GM18519 (cell line): ENCODE measurements around the gene SYNE2.
"Not testable (repeated sequence)": the region's sequence is repeated elsewhere in the genome, so short reads cannot be mapped to it uniquely, and the experiment has no call there.

Experiments
- ATAC-seq: cut with Tn5 transposase; IDR thresholded peaks from one replicate; pipeline ENCODE4 v1.9.1; 2021; ENCODE audit warnings: mild to moderate bottlenecking, moderate library complexity; ENCODE audit not compliant: unreplicated experiment, low FRiP score

SYNE2 gene

DNA sequence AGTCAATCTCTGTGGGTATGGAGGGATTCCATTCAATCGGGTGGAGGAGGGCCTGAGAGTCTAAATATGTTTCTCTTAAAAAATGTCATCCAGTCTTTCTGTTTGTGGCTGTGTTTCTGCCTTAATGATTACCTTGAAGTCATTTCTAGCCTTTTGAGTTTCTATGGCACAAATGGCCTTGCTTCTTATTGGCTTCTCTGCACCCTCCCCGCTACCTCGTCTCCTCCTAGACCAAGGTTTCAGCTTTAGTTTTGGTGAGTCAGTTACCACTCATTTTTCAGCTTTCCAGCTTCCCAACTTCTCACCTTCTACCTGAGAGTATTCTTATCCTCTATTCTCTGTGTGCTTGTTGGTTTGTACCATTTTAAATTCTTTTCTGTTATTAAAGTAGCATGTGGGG is 159.2 kb downstream of the SYNE2 start:
- ATAC-seq, result no peak

DNA sequence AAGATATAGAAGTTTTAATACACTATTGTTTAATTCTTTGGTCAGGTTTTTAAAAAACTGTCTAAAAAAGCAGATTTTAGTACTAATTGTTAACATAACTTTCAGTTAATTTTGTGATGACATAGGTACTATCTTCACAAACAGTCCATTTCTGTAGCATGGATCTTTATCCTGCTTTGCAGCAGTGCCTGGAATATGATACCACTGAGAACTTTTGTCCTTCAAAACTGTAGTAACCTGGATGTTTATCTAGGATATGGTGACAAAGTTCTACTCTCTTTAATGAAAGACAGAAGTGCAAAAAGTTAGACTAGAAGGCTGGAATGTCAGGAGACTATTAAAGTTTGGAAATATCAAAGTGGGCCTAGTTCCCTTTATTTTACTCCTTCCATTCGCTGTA is 159.9 kb downstream of the SYNE2 start:
- ATAC-seq, result no peak

DNA sequence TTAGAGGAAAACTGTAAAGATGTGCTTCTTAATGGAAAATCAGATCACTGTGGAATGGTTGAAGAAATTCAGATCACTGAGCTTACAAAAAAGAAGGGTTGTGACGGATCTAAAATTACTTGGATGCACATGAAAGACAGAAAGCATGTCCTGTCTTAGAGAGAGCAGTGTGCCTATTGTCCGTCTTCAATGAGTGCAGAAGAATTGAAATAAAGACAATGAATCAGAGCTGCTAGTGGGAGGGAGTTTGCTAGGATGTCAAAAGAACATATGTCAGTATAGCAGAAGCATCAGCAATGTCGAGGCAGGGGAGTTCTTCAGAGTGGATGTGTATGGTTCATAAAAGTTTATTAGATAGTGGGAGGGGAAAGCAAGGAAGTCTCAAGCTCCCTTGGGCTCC is 172.7 kb downstream of the SYNE2 start:
- no peak for ATAC-seq

DNA sequence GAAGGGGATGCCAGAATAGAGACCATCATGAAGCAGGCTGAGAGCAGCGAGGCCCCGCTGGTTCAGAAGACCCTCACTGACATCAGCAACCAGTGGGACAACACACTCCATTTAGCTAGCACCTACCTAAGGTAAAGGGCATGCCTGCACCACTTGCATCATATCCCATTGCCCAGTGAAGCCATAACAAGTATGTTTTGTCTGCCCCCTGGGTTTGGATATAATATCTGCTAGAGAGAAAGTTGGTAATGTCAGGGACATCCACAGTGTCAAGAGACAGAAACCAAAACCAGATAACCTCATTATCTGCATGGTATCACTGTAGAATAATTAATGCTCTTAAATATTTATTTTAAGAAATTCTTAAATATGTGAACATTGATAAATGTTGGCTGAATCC is 173.8 kb downstream of the SYNE2 start:
- no peak for ATAC-seq

DNA sequence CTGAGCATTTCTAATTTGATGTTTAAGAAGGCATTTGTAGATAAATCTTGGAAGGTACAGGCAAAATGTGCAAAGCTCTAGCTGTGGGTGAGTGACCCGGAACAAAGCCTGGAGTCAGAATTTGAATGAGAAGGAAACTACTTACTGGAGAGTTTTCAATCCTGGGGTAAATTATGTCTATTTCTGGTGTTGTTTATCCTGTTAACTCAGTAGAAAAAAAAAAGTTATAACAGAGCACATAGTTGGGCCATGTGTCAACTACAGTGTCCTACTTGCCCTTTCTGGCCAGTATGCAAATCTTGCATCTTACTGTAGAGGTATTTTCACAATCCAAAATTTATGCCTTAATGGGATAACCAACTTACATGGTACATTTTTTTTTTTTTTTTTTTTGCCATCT is 182.3 kb downstream of the SYNE2 start:
- no peak for ATAC-seq

DNA sequence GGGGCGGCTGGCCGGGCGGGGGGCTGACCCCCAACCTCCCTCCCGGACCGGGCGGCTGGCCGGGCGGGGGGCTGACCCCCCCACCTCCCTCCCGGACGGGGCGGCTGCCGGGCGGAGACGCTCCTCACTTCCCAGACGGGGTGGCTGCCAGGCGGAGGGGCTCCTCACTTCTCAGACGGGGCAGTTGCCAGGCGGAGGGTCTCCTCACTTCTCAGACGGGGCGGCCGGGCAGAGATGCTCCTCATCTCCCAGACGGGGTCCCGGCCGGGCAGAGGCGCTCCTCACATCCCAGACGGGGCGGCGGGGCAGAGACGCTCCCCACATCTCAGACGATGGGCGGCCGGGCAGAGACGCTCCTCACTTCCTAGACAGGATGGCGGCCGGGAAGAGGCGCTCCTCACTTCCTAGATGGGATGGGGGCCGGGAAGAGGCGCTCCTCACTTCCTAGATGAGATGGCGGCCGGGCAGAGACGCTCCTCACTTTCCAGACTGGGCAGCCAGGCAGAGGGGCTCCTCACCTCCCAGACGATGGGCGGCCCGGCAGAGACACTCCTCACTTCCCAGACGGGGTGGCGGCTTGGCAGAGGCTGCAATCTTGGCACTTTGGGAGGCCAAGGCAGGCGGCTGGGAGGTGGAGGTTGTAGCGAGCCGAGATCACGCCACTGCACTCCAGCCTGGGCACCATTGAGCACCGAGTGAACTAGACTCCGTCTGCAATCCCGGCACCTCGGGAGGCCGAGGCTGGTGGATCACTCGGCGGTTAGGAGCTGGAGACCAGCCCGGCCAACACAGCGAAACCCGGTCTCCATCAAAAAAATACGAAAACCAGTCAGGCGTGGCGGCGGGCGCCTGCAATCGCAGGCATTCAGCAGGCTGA is 185.3 kb downstream of the SYNE2 start:
- ATAC-seq, result not testable (repeated sequence)

DNA sequence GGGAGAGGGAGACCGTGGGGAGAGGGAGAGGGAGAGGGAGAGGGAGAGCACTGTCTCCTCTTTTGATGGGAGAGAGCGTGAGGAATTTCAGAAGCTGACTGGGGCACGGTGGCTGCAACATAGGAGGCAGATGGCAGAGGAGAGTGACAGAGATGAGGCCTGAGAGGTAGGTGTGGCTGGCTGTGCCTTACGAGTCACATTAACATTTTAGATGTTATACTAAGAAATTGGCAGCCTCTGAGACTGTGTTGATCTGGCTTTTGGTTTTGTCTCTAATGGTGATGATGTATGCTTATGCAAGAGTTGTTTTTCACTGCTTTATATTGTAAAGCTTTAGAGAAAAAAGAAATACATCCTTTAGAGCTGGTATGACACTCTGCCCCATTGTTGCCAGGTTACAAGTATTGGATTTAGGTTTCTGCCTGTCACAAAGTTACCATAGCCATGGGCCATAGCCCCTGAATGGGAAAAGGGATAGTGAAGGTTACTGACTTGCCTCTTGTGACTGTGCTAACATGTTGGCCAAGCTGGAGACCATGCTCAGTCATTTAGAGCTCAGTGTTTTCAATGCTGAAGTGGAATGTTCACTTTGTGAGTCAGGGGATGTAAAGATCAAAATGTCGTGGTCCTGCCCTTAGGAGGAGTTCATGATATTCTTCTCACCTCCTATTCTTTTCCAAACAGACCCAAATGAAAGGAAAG is 186.2 kb downstream of the SYNE2 start:
- ATAC-seq, result no peak

DNA sequence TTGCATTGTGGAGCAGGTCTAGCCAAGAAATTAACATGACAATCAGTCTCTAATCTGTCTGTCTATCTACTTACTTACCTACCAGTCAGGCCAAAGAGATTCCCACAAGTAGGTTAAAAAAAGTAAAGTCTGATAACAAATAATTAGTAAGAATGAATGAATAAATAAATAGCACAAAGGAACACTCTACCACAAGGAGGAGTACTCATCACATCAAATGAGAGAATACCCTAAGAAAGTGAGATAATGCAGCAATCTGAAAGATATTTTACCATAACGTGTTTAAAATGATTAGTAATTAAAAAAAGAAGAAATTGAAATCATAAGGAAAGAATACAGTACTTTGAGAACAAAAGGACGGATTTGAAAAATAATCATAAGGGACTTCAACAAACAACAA is 187.2 kb downstream of the SYNE2 start:
- no peak for ATAC-seq

DNA sequence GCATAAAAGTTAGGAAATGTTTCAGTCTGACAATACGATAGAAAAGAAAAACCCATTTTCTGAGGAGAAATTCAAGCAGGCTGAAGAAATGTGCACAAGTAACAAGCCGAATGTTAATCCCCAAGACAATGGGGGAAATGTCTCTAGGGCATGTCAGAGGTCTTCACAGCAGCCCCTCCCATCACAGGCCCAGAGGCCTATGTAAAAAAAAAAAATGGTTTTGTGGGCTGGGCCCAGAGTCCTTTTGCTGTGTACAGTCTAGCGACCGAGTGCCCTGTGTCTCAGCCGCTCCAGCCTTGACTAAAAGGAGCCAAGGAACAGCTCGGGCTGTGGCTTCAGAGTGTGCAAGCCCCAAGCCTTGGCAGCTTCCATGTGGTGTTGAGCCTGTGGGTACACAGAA is 190.5 kb downstream of the SYNE2 start:
- not testable (repeated sequence) for ATAC-seq

DNA sequence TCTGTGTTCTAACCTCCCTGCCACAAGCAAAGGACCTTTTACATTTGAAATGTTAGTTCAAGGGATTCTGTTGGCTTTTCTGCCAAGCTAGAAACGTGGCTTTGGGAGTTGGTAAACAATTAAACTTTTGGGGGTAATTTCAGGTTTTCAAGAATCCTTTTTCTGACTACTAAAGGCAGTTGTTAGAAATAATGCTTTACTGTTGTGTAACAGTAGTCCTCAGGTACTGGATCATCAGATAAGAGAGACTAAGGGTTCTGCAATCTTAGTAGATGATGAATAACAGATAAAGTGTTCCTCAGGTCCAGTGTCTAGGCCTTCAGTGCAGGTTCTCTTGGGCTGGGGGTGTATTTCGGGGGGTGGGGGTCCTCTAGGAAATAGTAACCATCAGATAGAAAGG is 192.3 kb downstream of the SYNE2 start:
- ATAC-seq, result no peak

DNA sequence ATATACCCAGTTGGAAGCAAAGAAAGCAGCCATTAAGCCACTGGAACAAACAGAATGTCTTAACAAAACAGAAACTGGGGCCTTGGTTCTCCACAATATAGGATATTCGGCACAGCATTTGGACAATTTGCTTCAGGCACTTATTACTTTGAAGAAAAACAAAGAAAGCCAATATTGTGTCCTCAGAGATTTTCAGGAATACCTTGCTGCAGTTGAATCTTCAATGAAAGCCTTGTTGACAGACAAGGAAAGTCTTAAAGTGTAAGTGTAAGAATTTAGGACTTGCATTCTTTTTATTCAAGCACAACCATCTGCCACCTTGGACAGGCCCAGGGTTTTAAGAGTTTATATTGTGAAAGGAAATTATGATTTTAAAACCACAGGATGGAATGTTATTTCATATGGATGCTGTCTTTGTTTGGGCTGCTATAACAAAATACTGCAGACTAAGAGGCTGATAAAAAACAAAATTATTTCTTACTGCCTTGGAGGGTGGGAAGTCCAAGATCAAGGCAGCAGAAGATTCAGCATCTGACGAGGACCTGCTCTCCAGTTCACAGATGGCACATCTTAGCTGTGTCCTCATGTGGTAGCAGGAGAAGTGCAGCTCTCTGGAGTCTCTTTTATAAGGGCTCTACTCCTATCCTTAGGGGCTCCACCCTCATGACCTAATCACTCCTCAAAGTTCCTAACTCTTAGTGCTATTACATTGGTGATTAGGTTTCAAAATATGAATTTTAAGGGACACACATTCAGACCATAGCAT is 197.0 kb downstream of the SYNE2 start:
- ATAC-seq, result no peak

DNA sequence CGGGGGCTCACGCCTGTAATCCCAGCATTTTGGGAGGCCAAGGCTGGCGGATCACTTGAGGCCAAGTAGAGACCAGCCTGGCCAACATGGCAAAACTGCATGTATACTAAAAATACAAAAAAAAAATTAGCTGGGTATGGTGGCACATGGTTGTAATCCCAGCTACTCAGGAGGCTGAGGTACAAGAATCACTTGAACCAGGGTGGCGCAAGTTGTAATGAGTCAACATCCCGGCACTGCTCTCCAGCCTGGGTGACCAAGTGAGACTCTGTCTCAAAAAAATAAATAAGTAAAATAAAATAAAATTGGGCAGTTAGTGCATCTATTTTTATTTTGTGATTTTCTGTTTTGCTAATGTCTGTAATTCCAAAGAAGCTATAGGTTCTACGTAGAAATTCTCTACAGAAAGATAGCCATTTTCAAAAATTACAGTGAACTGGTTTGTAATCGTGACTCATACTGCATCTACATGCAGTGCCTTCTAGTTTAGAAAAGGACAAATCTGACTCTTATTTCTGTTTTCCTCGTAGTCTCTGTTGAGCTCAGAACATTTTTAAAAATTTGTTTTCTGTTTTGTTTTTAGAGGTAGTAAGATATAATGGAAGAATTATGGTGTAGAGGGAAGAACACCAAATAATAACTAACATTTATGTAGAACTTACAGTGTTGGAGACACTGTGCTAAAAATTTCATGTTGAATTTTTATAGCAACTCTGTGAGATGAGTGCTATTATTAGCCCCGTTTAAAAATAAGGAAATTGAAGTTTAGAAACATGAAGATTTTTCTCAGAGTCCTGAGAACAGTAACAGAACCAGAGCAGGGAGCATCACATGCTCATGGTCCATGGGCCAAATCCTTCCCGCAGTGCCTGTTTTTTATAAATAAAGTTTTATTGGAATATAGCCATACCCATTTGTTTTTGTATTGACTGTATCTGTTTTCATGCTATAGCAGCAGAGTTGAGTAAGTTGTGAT is 201.2 kb downstream of the SYNE2 start:
- ATAC-seq, result no peak

DNA sequence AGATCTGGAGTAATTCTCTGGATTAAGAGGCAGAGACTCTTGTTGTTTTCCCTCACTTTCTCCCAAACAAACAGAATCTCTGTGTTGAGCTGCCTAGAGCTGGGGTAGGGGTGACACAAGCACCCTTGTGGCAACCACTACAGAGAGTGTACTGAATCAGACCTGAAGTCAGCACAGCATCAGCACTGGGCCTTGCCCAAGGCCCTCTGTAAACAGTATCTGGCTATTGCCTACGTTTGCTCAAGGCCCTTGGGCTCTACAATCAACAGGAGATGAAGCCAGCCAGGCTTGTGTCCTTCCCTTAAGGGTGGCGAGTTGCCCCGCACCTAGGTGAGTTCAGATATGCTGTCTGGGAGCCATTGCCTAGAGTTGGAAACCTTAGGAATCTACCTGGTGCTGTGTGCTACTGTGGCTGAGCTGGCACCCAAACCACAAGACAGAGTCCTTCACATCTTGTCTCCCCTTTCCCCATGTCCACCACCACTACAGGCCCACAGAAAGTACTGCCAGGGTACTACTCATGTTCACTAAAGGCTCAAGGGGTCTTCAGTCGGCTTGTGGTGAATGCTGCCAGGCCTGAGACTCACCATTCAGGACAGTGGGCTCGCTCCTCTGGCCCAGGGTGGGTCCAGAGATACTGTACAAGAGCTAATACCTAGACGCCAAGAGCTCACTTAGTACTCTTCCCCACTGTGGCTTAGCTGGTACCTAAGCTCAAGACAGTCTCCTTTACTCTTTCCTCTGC is 206.8 kb downstream of the SYNE2 start:
- ATAC-seq, result no peak

DNA sequence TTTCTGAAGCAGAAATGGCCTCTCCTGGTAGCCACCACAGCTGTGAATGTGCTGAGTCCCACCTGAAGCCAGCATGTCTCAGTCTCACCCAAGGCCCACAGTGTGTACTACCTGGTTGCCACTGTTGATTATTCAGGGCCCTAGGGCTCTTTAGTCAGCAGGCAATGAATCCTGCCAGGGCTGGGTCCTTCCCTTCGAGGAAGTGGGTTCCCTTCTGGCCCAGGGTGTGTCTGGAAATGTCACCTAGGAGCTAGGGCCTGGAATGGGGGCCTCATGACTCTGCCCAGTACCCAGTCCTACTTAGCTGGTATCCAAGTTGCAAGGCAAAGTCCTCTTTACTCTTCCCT is 207.4 kb downstream of the SYNE2 start:
- no peak for ATAC-seq

DNA sequence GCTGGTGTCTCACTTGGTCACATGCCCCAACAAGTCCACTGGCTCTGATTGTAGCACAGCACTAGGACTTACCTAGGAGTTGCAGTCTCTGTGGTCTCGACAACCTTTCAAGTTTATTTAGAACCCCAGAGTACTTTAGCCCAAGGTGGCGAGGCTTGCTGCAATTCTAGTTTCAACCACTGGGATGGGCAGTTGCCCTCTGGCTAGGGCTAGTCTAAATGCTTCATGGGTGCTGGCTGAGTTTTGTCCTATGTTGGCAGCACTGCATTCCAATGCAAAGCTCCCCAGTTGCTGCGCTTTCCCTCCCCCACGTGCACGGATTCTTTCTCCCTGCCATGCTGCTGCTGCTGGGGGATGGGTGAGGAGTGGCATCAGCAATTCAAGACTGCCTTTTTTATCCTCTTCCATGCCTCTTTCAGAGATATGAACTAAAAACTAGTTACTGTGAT is 207.9 kb downstream of the SYNE2 start:
- no peak for ATAC-seq

DNA sequence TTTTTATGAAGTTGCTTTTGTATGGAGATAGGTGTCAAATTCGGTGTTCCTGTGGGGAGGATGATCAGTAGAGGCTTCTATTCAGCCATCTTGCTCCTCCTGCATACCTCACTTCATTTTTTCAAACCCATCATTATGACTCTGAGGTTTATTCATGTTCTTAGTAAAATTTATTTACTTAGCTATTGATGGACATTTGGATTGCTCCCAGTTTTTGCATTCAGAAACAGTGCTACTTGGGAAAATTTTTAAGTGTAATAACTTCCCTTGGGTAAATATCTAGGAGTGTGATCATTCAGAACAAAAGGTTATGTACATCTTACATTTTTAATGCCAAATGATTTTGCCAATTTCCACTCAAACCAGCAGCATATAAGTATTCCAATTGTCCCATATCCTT is 208.3 kb downstream of the SYNE2 start:
- no peak for ATAC-seq

DNA sequence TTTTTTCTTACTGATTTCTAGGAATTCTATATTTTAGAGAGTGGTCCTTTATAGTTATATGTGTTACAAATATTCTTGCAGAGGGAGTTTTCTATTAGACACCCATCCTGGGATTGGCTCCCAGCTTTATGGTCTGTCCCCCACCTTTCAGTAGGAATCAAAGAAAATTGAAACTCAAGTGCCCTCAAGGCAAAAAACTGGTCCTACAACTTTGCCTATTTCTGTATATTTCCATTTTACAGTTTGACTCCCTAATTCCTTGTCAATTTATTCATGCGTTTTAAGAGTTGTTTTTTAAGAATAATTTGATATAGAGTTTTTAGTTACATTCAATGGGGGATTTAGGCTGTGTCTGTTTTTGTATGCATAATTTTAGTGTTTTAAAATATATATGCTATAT is 208.9 kb downstream of the SYNE2 start:
- ATAC-seq, result no peak

DNA sequence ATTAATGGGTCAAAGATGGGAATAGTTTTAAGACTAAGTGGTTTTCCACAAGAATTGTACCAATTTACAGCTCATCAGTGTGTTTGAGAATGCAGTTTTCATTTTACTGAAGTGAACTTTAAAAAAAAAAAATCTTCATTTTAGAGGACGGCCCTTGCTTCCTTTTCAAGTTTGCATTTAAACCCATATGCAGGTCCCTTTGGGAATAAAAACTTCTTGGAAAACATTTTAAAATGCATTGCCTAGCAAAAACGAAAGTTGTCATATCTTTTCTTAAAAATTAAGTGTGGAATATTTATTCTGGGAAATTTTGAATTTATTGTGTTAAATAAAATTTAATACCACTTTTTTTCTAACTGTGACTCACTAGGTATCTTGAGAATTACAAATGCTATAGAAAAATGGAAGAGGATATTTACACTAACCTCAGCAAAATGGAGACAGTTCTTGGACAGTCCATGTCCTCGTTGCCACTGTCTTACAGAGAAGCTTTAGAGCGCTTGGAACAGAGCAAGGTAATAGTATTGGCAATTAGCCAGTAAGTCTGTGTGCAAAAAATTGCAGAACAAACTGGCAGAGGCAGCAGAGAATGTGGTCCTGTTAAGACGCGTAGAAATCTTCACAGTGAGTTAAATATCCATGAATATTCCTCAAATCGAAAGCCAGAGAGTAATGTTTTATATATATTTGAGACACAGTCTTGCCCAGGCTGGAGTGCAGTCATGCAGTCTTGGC is 209.7 kb downstream of the SYNE2 start:
- ATAC-seq, result no peak

DNA sequence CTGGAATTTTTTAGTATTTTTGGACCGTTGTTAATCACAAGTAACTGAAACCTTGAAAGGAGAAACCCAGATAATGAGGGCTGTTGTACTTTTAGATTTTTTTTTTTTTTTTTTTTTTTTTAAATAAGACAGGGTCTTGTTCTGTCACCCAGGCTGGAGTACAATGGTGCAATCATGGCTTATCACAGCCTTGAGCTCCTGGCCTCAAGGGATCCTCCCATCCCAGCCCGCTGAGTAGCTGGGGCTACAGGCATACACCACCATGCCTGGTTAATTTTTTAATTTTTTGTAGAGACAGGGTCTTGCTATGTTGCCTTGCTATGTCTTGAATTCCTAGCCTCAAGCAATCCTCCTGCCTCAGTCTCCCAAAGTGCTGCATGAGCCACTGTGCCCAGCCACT is 211.6 kb downstream of the SYNE2 start:
- no peak for ATAC-seq
